GM12892 (cell line): ENCODE results near the gene SEMG1.

Experiments
- DNase-seq: peaks from one replicate; pipeline ENCODE4 v3.0.0; 2011; ENCODE audit not compliant: insufficient read length
- FAIRE-seq: peaks from 2 replicates; lab custom pipeline; 2011; peaks lifted over from hg19 to GRCh38; lab: Jason Lieb, UNC
- POLR2A ChIP-seq: IDR thresholded peaks from 2 replicates; pipeline ENCODE4 v1.6.1; 2011; ENCODE audit warnings: low read depth, low read length, control low read depth
- POLR2AphosphoS5 ChIP-seq: IDR thresholded peaks from 2 replicates; pipeline ENCODE4 v1.6.1; 2011; ENCODE audit warnings: low read depth, low read length, control low read depth
- TAF1 ChIP-seq: IDR thresholded peaks from 2 replicates; pipeline ENCODE4 v1.6.1; 2011; ENCODE audit warnings: low read depth, mild to moderate bottlenecking, control low read depth, low read length, borderline replicate concordance

The SEMG1 gene

DNA sequence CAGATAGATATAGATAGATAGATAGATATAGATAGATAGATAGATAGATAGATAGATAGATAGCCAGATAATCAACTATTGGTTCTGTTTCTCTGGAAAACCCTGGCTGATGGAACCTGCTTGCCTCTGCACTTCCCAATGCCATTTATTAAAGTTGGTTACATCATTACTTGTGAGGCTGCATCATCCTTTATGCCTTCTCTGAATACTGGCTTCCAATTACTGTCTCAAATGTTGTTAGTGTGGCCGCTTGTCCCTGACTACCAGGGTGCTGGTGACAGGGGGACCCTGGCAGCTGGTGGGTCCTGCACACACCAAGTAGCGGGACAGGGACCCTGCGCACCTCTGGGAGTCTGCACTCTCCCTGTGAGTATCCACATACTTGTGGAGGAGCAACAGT is 51.4 kb downstream of the SEMG1 start:
- DNase-seq, result no peak
- no peak for FAIRE-seq
- no peak for TF ChIP-seq TAF1
- no peak for TF ChIP-seq POLR2AphosphoS5
- TF ChIP-seq POLR2A, result no peak

DNA sequence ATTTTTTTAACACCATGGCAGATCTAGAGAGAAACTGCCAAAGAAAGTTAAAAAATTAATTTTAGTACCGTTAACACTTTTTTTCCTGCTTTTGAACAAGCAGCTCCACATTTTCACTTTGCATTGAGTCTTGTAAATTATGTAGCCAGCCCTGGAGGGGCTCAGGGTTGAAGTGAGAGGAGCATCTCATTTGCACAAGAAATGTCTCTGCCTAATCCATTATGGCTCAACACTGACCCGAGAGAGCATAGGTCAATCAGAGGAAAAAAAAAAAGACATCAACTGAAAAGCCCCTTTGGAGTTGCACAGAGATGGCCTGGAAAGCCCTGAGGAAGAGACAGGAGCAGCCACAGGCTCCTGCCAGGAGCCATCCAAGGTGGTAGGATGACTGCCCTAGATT is 51.8 kb downstream of the SEMG1 start:
- TF ChIP-seq POLR2A (no peak), TAF1 (no peak), POLR2AphosphoS5 (no peak)
- no peak for FAIRE-seq
- DNase-seq, result no peak
